GM18520 (cell line): ENCODE results near the gene SELENOO.
A peak's percentile ranks its signal among the peaks of the same experiment; 100 is the strongest.
"Not testable (repeated sequence)": the region's sequence is repeated elsewhere in the genome, so short reads cannot be mapped to it uniquely, and the experiment has no call there.

Experiments
- ATAC-seq: cut with Tn5 transposase; IDR thresholded peaks from one replicate; pipeline ENCODE4 v1.9.1; 2021; ENCODE audit not compliant: unreplicated experiment

The SELENOO gene

GRCh38 chr22:50198624-50199017, 2.2 kb upstream of the SELENOO start:
- no peak for ATAC-seq

GRCh38 chr22:50199251-50199721, 1.5 kb upstream of the SELENOO start:
- no peak for ATAC-seq

- ATAC-seq = no peak
Observed at GRCh38 chr22:50199829-50200460, 866 bp upstream of the SELENOO start.

GRCh38 chr22:50201191-50202129, 649 bp downstream of the SELENOO start:
- ATAC-seq = peak; percentile 28

GRCh38 chr22:50202130-50202666, 1.4 kb downstream of the SELENOO start:
- no peak for ATAC-seq

- ATAC-seq = no peak
Observed at GRCh38 chr22:50203288-50203687, 2.5 kb downstream of the SELENOO start.

- ATAC-seq = no peak
Observed at GRCh38 chr22:50204571-50204970, 3.8 kb downstream of the SELENOO start.

GRCh38 chr22:50204998-50205397, 4.2 kb downstream of the SELENOO start:
- ATAC-seq = not testable (repeated sequence)

GRCh38 chr22:50205781-50206569, 5.2 kb downstream of the SELENOO start:
- no peak for ATAC-seq

GRCh38 chr22:50206599-50206998, 5.8 kb downstream of the SELENOO start:
- ATAC-seq = no peak

- ATAC-seq = no peak
Observed at GRCh38 chr22:50207383-50208140, 6.8 kb downstream of the SELENOO start.

GRCh38 chr22:50208430-50208938, 7.7 kb downstream of the SELENOO start:
- no peak for ATAC-seq

- no peak for ATAC-seq
Observed at GRCh38 chr22:50208939-50209892, 8.4 kb downstream of the SELENOO start.

GRCh38 chr22:50209893-50210292, 9.1 kb downstream of the SELENOO start:
- no peak for ATAC-seq

- ATAC-seq = no peak
Observed at GRCh38 chr22:50210378-50211139, 9.7 kb downstream of the SELENOO start.

GRCh38 chr22:50211147-50211546, 10.3 kb downstream of the SELENOO start:
- no peak for ATAC-seq

GRCh38 chr22:50213263-50213662, 12.5 kb downstream of the SELENOO start:
- no peak for ATAC-seq
